OCI-LY7 (cell line): ENCODE results near the gene ITPKB.

ENCODE experiments used
- EZH2phosphoT487 ChIP-seq: fragments of 200-600 bp; sonication (generic); IDR thresholded peaks from 2 replicates; pipeline ENCODE4 v1.6.1; 2018; ENCODE audit warnings: low read depth, borderline replicate concordance, mild to moderate bottlenecking, mixed run types, antibody characterized with exemption, low read length, moderate library complexity, mixed read lengths
- TF ChIP-seq, protein P1 (sequence below): fragments of 200-600 bp; sonication (generic); conservative IDR thresholded peaks from 2 replicates; pipeline ENCODE4 v1.5.1; 2014; ENCODE audit warnings: mild to moderate bottlenecking, antibody characterized with exemption, low read length, moderate library complexity, mixed read lengths

DNA sequence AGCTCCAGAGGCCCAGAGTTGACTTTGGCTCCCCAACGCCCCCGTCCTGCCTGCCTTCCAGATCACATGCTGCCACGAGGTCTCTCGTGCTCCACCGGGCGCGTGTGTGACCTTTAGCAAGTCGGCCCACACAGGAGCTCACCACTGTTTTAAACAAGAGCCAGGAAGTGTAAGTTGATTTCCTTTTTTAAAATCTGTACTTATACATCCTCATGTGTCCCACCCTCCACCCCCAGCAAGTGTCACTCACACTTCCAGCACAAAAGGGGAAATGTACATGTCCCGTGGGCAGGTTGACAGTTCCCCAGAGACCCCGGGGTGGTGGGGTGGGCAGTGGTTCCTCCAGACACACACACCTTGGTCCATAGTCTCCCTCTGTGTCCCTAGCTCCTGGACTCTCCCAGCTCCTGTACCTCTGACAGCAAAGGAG, 106.1 kb downstream of the ITPKB start:
- TF ChIP-seq, protein P1, sequence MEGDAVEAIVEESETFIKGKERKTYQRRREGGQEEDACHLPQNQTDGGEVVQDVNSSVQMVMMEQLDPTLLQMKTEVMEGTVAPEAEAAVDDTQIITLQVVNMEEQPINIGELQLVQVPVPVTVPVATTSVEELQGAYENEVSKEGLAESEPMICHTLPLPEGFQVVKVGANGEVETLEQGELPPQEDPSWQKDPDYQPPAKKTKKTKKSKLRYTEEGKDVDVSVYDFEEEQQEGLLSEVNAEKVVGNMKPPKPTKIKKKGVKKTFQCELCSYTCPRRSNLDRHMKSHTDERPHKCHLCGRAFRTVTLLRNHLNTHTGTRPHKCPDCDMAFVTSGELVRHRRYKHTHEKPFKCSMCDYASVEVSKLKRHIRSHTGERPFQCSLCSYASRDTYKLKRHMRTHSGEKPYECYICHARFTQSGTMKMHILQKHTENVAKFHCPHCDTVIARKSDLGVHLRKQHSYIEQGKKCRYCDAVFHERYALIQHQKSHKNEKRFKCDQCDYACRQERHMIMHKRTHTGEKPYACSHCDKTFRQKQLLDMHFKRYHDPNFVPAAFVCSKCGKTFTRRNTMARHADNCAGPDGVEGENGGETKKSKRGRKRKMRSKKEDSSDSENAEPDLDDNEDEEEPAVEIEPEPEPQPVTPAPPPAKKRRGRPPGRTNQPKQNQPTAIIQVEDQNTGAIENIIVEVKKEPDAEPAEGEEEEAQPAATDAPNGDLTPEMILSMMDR, result no peak
- TF ChIP-seq EZH2phosphoT487, result no peak
